Fibroblast of skin of right quadriceps (primary cell): ENCODE results near the gene RAD23A.
A peak's percentile ranks its signal among the peaks of the same experiment; 100 is the strongest.
"Not testable (repeated sequence)": the region's sequence is repeated elsewhere in the genome, so short reads cannot be mapped to it uniquely, and the experiment has no call there.

ENCODE experiments used
- DNase-seq: peaks from one replicate; pipeline ENCODE4 v3.0.0-alpha.2; 2013

RAD23A gene

DNA sequence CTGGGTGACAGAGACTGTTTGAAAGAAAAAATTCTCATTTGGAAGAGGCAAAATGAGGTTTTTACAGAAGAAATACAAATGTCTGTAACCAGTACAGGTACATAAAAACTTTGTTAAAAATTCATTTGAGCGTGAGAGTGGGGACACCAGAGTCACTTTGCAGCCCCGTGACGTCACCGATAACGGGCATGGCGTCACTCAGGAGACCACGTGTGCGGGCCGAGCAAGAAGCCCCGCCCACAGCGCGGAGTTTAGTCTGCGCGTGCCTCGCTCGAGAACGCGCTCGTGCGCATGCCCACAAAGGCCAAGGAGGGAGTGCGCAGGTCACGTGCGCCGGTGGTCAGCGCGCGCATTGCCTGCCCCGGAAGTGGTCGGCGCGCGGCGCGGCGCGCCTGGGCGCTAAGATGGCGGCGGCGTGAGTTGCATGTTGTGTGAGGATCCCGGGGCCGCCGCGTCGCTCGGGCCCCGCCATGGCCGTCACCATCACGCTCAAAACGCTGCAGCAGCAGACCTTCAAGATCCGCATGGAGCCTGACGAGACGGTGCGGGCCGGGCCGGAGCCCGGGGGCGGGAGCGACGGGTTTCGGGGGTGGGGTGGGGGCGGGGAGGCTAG is at the start of gene RAD23A:
Gene RAD23A, plus strand, starts transcription at position 384 of the 613 bp plus-strand sequence. Its CDS starts 87 bp downstream, at position 471.
- DNase-seq, result peak; percentile 99

DNA sequence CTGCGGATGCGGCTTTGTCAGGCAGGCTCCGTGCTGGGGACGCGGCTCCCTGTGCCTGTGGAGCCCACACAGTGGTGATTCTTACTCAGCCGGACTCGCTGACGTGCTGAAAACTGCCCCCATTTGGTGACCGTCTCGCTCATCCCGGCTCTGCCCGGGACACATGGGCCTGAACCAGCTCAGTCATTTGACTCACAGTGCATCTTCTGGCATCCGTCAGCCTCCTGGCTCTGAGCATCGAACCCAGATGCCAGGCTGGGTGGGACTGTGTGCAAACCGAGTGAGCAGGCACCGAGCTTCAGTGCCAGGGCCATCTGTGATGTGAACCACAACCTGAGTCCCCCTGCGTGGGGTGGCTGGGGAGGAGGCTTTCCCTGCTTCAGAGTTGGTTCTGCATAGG is 49.2 kb upstream of the RAD23A start:
- no peak for DNase-seq

GRCh38 chr19:12899891-12900518 is 45.7 kb upstream of the RAD23A start:
- DNase-seq, result no peak

DNA sequence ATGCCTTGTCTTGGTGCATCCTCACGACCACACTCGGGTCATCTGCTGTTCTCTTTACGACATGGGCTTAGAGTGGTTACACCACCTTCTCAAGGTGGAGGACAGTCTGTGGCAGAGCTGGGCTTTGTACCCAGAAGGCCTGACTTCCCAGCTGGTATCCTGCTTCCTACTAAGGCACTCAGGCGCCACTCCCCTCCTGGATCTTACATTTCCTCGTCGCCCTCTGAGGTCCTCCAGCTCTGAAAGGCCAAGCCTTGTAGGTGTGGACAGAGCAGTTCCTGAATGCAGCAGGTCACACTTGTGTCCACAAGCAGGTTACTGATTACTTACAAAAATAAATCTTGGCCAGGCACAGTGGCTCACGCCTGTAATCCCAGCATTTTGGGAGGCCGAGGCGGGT is 38.5 kb upstream of the RAD23A start:
- DNase-seq, result no peak

GRCh38 chr19:12912571-12912970 is 33.1 kb upstream of the RAD23A start:
- no peak for DNase-seq

DNA sequence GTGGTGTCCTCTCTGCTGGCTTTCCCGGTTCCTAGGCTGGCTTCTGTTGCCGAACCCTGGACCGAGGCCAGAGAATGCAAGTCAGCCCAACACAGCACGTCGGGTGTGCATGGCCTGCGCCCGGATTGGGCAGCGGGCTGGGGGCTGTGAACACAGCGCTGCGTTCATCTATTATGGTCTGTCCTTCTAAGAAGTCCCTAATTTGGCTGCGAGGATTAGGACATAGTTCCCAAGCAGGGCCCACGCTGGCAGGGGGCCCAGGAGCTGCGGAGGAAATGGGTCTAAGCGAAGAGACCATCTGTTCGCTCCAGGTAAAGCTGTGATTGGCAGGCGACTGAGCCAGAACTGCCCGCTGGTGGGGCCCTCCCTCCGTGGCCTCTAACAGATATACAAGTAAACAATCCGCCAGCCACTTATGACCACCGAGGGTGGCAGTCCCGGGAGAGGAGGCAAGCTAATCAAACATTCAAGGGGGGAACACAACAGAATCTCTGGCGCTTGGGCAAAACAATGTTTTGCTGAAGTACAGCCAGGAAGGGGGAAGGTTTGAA is 32.6 kb upstream of the RAD23A start:
- peak; percentile 76 for DNase-seq

- peak; percentile 34 for DNase-seq
Observed at GRCh38 chr19:12913851-12914690, 31.6 kb upstream of the RAD23A start.

DNA sequence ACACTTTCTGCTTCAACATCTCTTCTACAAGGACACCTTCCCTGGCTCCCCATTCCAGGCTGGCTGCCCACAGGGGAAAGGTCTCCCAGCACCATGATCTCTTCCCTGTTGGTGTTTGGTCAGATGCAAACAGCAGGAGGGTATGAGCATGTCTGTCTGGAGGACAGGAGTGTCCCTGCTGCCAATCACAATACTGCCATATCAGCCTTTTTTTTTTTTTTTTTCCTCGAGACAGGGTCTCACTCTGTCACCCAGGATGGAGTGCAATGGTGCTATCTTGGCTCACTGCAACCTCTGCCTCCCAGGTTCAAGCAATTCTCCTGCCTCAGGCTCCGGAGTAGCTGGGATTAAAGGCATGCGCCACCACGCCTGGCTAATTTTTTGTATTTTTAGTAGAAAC is 29.8 kb upstream of the RAD23A start:
- DNase-seq, result not testable (repeated sequence)

DNA sequence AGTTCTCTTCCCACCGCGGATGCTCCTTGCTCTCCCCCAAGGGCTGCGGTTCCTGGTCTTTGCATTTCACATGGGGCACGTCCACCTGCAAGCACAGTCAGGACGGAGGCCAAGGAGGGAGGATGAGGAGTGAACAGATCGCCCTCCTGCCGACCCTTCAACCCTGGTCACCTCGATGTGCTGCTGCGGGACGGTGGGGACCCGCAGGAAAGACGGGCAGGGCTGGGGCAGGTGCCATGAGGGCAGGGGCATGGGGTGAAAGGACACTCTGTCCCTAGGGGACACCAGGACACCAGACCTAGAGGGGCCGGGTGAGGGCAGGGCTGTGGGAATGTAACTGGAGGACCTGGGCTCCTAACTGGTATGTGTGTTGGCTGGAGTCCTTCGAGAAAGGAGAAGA is 27.4 kb upstream of the RAD23A start:
- no peak for DNase-seq

DNA sequence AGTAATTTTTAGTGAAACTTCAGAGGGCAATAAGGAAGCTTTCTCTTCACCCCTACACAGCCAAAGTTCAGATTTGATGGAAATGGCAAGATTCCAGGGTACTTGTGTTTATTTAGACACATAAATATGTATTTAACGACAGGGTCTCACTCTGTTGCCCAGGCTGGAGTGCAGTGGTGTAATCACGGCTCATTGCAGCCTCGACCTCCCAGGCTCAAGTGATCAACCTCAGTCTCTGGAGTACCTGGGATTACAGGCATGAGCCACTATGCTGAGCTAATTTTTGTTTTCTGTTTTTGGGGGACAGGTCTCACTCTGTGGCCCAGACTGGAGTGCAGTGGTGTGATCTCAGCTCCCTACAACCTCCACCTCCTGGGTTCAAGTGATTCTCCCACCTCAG is 24.6 kb upstream of the RAD23A start:
- DNase-seq, result no peak

DNA sequence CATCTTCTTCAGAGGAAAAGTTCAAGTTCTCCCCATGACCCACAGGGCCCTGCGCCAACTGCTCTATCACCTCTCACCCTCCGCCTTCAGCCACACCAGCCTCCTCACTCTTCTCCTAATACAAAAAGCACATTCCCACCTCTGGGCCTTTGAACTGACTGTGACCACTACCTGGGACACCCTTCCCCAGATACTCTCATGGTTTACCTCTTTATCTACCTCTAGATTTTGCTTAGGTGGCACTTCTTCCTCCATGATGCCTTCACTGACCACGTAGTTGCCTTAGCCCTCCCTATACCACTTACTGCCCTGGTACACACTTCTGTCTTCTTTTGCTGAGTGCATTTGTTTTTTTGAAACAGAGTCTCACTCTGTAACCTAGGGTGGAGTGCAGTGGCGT is 22.7 kb upstream of the RAD23A start:
- DNase-seq, result no peak

DNA sequence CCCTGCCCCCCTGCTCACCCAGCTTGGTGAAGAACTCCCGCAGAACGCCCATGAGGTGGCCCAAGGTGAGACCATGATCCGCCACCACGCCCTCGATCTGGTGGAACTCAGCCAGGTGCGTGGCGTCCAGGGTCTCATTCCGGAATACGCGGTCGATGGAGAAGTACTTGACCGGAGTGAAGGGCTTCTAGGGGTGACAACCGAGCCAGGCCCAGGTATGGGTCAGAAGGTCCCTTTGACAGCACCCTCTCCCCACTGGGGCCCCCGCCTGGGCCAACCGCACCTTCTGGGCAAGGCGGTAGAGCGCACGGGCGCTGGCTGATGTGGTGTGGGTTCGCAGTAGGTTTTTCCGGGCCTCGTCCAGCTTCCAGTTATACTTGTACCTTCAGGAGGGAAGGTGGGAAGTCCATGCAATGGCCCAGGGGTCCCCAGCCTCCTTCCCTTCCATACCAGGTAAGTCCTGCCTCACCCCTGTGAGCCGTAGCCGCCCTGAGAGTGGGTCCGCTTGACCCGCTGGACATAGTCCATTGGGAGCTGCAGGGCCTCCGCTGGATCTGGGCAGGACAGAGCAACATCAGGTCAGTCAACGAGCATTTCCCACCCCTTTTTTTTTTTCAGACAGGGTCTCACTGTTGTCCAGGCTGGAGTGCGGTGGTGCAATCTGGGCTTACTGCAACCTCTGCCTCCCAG is 20.9 kb upstream of the RAD23A start:
- DNase-seq, result no peak

DNA sequence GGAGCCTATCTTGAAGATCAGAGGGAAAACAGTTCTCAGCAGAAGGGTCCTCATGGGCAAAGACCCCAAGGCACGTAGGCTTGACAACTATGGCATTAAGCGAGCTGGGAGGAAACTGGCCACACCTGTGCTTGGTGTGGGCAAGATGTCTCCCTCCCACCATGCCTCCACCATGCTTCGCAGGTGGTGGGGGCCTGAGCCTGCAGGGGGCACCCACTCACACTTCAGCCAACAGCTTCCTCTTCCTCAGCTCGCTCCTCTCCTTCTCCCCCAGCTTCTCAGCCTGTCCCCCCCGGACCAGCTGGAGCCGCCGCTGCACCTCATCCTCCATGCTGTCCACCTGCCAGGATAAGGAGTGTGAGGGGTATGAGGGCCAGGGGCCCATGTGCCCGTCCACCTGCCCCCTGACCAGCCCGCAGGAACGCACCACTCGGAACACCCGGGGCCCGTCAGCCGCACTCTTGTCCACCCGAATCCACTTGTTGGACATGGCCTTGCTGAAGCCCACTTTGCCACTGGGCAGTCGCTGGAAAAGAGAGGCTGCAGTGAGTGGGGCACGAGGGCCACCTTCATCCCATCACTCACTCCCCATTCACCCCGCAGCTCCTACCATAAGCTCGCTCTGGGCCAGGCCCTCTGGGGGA is 15.5 kb upstream of the RAD23A start:
- DNase-seq, result no peak

DNA sequence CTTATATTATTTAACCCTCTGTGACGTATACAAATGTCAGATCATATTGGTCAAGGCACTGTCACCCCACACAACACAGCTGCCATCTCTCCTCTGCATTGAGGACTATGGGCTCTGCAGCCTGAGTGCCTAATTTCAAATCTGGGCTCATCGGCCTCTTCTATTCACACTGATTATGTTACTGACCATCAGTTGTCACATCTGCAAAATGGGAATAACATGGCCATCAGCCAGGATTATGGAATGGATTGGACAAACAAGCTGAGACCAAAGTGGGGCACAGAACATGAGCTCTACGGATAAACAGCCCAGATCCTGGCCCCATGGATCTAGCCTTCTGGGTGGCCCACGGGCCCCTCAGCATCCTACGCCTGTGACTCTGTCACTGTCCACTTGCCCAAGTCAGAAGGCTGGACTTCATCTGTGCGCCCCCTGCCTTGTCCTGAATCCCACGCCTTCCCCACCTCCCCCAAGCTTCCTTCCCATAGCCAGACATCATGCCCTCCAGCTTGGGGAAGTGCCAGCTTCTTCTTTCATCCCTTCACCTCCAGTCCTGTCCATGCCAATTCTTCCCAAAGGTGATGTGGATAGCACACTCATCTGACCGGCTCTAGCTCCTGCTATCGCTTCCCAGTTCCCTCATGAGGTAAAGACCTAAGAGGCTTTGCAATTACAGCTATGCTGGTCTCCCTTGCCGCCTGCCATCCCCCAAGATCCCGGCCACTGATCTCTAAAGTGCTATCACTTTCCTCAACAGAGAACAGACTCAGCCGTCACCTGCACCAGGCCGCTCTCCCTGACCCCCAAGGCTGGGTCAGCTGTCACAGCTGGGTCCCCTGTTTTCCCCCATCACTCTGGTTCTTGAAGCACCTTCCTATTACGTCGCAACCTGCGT is 13.0 kb upstream of the RAD23A start:
- no peak for DNase-seq

DNA sequence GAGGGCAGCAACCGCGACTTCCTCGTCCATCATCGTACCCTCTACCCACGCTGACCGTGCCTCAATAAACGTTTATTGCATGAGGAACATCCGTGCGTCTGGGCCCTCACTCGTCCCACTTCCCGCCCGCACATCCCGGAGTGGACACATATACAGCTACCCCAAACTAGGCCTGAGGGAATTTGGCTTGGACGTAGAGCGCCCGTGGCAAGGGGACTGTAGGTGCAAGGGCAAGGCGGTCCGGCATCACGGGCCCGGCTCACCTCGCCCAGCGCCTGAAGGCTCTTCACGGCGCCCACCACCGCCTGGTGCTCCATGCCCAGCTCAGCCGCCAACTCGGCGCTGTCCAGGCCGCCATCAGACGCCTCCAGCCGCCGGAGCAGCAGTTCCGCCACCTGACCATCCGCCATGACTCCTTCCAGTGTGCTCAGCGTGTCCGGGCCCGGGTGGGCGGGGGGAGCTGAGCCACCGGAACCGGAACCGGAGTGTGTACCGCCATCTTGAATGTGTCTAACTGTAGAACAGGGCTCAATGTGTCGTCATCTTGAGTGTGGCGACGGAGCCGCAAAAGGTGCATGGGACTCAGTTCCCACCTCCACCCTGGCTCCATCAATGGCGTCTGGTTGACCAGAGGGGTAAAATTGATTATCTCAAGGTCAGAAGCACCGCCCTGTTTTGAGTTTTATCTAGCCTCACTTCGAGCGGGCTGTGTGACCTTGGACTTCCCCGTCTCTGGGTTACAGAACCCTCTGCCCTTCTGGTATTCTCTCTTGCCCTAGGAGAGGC is 12.2 kb upstream of the RAD23A start, which contains the start of gene FARSA:
Gene FARSA, minus strand, starts transcription at position 425 of the 786 bp plus-strand sequence. Its CDS starts 15 bp downstream, at position 410.
- peak; percentile 87 for DNase-seq

DNA sequence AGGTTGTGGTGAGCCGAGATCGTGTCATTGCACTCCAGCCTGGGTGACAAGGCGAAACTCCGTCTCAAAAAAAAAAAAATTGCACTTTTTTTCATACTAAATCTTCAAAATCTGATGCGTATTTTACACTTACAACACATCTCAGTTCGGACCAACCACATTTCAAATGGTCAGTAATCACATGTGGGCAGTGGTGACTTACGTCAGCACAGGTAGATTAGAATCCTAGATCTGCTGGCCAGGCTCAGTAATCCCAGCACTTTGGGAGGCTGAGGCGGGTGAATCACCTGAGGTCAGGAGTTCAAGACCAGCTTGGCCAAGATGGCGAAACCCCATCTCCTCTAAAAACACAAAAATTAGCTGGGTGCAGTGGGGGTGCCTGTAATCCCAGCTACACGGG is 10.6 kb upstream of the RAD23A start:
- no peak for DNase-seq

DNA sequence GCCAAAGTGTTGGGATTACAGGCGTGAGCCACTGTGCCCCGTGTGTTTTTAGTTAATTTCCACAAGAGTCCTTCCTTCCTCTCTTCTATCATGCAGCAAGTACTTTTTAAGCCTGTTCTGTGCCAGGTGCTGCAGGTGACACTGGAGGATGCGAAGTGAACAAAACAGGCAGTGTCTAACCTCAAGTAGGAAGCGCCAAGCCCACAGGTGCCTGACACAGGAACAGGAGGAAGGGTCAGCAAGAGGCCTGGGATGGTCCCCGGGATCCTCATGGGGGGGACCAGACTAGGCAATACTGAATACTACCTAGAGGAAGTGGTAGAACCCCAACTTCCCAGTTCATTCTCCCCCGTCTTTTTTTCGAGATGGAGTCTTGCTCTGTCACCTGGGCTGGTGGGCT is 9.1 kb upstream of the RAD23A start:
- no peak for DNase-seq

GRCh38 chr19:12937093-12937926 is 8.4 kb upstream of the RAD23A start:
- DNase-seq, result peak; percentile 37
